Mesothelial cell of epicardium (in vitro differentiated cells): Measurements from ENCODE around the gene C4orf50. TPM values are rescaled to one million over a fixed set of nuclear protein-coding genes. Genes with fewer than 3 reads are reported as not detected.

Source experiments
- DNase-seq, 2 experiments: peaks; one replicate each; pipeline ENCODE4 v3.0.0; 2021; ENCODE audit warnings: low spot score in 2 of 2; ENCODE audit not compliant: unreplicated experiment in 2 of 2
- H3K27ac Mint-ChIP-seq: 2 replicates; pipeline ENCODE4 v1.8.0; 2021; ENCODE audit warnings: mixed read lengths
- H3K27me3 Mint-ChIP-seq: 2 replicates; pipeline ENCODE4 v1.8.0; 2021; ENCODE audit warnings: low read depth, mixed read lengths
- H3K36me3 Mint-ChIP-seq: 2 replicates; pipeline ENCODE4 v1.8.0; 2021; ENCODE audit warnings: mixed read lengths
- H3K4me1 Mint-ChIP-seq: 2 replicates; pipeline ENCODE4 v1.8.0; 2021; ENCODE audit warnings: mixed read lengths
- H3K4me3 Mint-ChIP-seq: 2 replicates; pipeline ENCODE4 v1.8.0; 2021; ENCODE audit warnings: mild to moderate bottlenecking, moderate library complexity, mixed read lengths
- H3K9me3 Mint-ChIP-seq: 2 replicates; pipeline ENCODE4 v1.8.0; 2021; ENCODE audit warnings: mixed read lengths
- total RNA-seq: library from RNA; stranded (reverse); gene quantifications from 3 replicates; pipeline ENCODE4 v1.2.1, GENCODE V29; 2021
- TF ChIP-seq, protein P1 (sequence below): fragments of 200-600 bp; sonication (generic); IDR thresholded peaks from one replicate; pipeline ENCODE4 v1.5.0; 2021; ENCODE audit warnings: antibody characterized with exemption; ENCODE audit not compliant: unreplicated experiment

The C4orf50 gene
- total RNA-seq, 1 donor from 2014 or later, result 0.04 TPM

DNA sequence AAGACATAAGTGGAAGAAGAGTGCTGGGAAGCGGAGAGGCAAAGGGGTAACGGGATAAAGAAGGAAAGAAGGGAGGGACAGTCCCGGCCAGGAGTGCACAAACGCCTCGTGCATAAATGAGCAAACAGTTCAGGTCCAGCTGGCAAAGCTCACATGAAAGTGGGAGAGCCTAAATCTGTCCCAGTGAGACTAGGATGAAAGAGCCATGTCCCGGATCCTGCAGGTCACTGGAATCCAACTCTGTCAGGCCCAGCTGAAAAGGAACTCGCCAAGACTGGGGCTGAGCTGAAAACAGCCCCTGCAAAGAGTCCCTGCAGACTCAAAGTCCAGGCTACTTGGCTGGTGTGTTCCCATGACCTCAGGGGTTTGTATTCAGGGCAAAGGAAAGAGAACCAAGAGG is 87.4 kb downstream of the C4orf50 start:
- H3K9me3 Mint-ChIP-seq, result no peaks in the 10 kb centered on the region
- H3K27me3 Mint-ChIP-seq, result peaks cover 81% of the 10 kb centered on the region
- TF ChIP-seq, protein P1, sequence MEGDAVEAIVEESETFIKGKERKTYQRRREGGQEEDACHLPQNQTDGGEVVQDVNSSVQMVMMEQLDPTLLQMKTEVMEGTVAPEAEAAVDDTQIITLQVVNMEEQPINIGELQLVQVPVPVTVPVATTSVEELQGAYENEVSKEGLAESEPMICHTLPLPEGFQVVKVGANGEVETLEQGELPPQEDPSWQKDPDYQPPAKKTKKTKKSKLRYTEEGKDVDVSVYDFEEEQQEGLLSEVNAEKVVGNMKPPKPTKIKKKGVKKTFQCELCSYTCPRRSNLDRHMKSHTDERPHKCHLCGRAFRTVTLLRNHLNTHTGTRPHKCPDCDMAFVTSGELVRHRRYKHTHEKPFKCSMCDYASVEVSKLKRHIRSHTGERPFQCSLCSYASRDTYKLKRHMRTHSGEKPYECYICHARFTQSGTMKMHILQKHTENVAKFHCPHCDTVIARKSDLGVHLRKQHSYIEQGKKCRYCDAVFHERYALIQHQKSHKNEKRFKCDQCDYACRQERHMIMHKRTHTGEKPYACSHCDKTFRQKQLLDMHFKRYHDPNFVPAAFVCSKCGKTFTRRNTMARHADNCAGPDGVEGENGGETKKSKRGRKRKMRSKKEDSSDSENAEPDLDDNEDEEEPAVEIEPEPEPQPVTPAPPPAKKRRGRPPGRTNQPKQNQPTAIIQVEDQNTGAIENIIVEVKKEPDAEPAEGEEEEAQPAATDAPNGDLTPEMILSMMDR, result no peak
- no peaks in the 10 kb centered on the region for H3K4me1 Mint-ChIP-seq
- H3K36me3 Mint-ChIP-seq, result no peaks in the 10 kb centered on the region
- DNase-seq, result no peak
- no peak overlapping the region for H3K27ac Mint-ChIP-seq
- no peak overlapping the region for H3K4me3 Mint-ChIP-seq

DNA sequence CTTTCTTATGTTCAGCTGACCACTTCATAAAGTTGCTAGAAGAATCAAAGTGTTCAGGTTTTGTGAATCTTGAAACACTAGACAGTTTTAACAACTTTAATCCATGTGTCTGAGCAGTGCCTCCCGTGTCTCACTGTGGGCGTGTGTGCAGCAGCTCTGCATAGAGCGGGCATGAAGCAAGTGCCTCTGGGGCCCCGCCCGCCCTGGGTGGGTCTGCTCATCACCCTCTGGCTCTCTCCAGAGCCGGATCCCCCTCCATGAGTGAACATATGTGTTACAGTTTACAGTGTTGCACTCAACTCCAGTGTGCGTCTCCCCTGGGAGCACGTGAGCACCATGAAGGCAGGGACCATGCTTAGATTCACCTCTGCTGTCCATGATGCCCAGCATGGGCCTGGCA is 87.8 kb downstream of the C4orf50 start:
- H3K27ac Mint-ChIP-seq, result no peak overlapping the region
- no peaks in the 10 kb centered on the region for H3K36me3 Mint-ChIP-seq
- no peaks in the 10 kb centered on the region for H3K4me1 Mint-ChIP-seq
- no peak overlapping the region for H3K4me3 Mint-ChIP-seq
- TF ChIP-seq, protein P1, result no peak
- DNase-seq, result no peak
- H3K27me3 Mint-ChIP-seq, result peaks cover 81% of the 10 kb centered on the region
- H3K9me3 Mint-ChIP-seq, result no peaks in the 10 kb centered on the region

DNA sequence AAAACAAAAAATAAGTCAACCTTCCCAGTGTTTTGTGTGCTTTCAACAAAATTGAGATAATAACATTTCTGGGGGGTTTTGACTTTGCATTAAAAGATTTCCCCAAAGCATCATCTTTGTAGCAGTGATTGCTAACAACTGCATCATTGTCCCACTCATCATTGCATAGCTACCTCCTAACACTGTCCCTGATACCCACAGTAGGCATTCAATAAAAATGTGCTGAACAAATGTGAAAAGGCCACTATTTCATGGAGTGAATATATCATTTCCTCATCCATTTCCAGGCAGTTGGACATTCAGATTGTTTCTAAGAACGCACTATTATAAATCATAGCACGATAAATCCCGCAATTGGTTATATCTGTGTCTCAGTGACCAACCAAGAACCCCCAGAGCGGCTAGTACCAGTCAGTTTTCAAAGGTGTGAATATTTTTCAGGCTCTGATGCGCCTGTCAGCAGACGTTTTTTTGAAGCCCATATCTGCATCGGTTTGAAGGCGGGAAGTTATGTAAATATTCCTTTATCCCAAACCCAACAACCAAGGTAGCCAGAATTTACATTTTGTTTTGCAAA is 89.3 kb downstream of the C4orf50 start:
- Mint-ChIP-seq H3K27me3 (peaks cover 77% of the 10 kb centered on the region), H3K4me3 (no peak overlapping the region), H3K36me3 (no peaks in the 10 kb centered on the region), H3K4me1 (no peaks in the 10 kb centered on the region), H3K9me3 (no peaks in the 10 kb centered on the region), H3K27ac (no peak overlapping the region)
- DNase-seq, result no peak
- TF ChIP-seq, protein P1, result no peak

DNA sequence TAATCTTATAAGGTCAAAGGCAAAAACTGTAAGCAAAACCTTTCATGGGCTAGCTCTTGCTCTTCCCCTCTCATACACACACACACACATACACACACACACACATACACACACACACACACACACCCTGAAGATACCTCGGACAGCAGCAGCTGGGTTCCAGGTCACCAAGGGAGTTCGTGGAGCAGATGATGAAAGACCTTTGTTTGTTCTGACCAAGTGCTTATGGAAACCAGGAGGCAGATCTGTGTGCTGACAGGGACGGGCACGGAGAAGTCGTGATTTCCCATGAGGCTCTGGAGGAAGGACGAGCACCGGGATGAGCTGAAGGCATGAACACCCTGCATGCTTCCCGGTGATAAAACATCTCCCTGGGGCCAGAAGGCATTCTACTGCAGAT is 90.0 kb downstream of the C4orf50 start:
- no peak overlapping the region for H3K4me3 Mint-ChIP-seq
- TF ChIP-seq, protein P1, result no peak
- H3K36me3 Mint-ChIP-seq, result no peaks in the 10 kb centered on the region
- H3K4me1 Mint-ChIP-seq, result no peaks in the 10 kb centered on the region
- DNase-seq, result no peak
- peaks cover 77% of the 10 kb centered on the region for H3K27me3 Mint-ChIP-seq
- no peaks in the 10 kb centered on the region for H3K9me3 Mint-ChIP-seq
- H3K27ac Mint-ChIP-seq, result no peak overlapping the region

DNA sequence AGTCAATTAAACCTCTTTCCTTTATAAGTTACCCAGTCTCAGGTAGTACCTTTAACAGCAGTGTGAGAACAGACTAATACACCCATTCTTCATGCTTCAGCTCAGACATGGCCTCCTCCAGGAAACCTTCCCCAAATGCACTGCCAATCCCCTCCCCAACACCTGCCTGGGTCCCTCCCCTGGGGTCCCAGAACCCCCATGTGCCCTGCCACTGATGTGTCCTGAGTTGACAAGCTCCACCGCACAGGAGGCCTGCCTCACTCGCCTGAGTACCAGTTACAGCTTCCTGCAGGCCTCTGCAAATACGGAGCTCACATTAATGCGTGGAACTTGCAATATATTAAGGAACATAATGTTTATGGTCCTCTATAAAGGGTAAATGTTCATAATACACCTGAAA is 90.5 kb downstream of the C4orf50 start:
- no peak overlapping the region for H3K27ac Mint-ChIP-seq
- no peak for DNase-seq
- H3K9me3 Mint-ChIP-seq, result no peaks in the 10 kb centered on the region
- no peaks in the 10 kb centered on the region for H3K4me1 Mint-ChIP-seq
- peaks cover 77% of the 10 kb centered on the region for H3K27me3 Mint-ChIP-seq
- no peaks in the 10 kb centered on the region for H3K36me3 Mint-ChIP-seq
- no peak overlapping the region for H3K4me3 Mint-ChIP-seq
- TF ChIP-seq, protein P1, result no peak

DNA sequence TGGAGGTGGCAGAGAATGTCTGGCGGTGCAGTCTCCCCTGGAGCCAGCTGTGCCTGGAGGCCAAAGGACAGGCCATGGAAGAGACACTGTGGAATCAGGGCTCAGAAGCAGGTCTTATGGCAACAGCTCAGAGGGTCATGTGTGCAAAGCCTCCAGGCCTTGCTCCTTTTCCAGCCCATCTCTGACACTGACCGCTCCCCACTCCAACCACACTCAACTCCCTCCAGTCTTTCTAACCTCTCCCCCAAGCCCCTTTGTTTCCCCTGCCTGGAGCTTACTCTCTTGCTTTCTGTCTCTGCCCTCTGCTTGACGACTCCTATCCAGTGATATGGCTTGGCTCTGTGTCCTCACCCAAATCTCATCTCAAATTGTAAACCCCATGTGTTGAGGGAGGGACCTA is 91.1 kb downstream of the C4orf50 start:
- DNase-seq, result no peak
- no peaks in the 10 kb centered on the region for H3K36me3 Mint-ChIP-seq
- no peak overlapping the region for H3K4me3 Mint-ChIP-seq
- peaks cover 78% of the 10 kb centered on the region for H3K27me3 Mint-ChIP-seq
- no peaks in the 10 kb centered on the region for H3K9me3 Mint-ChIP-seq
- TF ChIP-seq, protein P1, result no peak
- no peak overlapping the region for H3K27ac Mint-ChIP-seq
- H3K4me1 Mint-ChIP-seq, result no peaks in the 10 kb centered on the region
